PC-3 (cell line): Measurements from ENCODE around the gene B4GALNT1.

Experiments used
- EZH2 ChIP-seq: fragments of 300-600 bp; sonication (generic); IDR thresholded peaks from one replicate; pipeline ENCODE4 v1.6.1; 2017; ENCODE audit warnings: antibody characterized with exemption, mild to moderate bottlenecking, low read length; ENCODE audit not compliant: unreplicated experiment
- TF ChIP-seq, protein P1 (sequence below): fragments of 300-600 bp; sonication (generic); conservative IDR thresholded peaks from 2 replicates; pipeline ENCODE4 v1.5.1; 2017; ENCODE audit warnings: antibody characterized with exemption, low read depth, mild to moderate bottlenecking, low read length

DNA sequence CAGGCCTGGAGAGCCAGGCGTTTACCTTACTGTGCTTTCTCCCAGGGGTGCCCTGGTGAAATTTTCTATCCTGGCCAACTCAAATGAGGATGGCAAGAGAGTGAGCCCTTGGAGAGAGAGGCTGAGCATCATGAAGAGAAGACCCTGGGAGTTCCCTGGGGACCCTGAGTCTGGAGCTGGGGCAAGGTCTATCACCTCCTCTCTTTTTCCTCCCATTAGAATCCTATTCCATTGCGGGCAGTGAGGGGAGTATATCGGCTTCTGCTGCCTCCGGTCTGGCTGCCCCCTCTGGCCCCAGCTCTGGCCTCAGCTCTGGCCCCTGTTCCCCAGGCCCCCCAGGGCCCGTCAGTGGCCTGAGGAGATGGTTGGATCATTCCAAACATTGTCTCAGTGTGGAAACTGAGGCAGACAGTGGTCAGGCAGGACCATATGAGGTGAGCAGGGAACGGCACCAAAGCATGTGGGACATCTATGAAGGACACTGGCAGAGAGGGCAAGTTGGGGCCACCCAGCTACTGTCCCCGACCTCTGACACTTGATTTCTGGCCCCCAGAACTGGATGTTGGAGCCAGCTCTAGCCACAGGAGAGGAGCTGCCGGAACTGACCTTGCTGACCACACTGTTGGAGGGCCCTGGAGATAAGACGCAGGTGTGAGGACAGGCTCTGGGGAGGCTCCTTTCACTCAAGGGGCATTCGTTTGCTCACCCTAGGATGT is 20.1 kb downstream of the B4GALNT1 start:
- TF ChIP-seq, protein P1, sequence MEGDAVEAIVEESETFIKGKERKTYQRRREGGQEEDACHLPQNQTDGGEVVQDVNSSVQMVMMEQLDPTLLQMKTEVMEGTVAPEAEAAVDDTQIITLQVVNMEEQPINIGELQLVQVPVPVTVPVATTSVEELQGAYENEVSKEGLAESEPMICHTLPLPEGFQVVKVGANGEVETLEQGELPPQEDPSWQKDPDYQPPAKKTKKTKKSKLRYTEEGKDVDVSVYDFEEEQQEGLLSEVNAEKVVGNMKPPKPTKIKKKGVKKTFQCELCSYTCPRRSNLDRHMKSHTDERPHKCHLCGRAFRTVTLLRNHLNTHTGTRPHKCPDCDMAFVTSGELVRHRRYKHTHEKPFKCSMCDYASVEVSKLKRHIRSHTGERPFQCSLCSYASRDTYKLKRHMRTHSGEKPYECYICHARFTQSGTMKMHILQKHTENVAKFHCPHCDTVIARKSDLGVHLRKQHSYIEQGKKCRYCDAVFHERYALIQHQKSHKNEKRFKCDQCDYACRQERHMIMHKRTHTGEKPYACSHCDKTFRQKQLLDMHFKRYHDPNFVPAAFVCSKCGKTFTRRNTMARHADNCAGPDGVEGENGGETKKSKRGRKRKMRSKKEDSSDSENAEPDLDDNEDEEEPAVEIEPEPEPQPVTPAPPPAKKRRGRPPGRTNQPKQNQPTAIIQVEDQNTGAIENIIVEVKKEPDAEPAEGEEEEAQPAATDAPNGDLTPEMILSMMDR = no peak
- no peak for TF ChIP-seq EZH2
